Upper lobe of left lung (tissue), 4 donors: ENCODE data around the gene BEGAIN.

Experiments
- EP300 ChIP-seq, 4 donors: sonication (generic); formaldehyde crosslinking; IDR thresholded peaks; one replicate each; pipeline ENCODE4 v1.5.1; 2017; ENCODE audit warnings: antibody characterized with exemption in 4 of 4, control low read depth in 2 of 4
- POLR2A ChIP-seq, 4 donors: fragments of 450-650 bp; IDR thresholded peaks; one replicate each; pipeline ENCODE4 v1.5.1; 2016 to 2017; ENCODE audit warnings: antibody characterized with exemption in 4 of 4, mild to moderate bottlenecking in 2 of 4
- POLR2AphosphoS5 ChIP-seq, 2 donors: sonication (generic); formaldehyde crosslinking; IDR thresholded peaks; one replicate each; pipeline ENCODE4 v1.5.1; 2017; ENCODE audit warnings: antibody characterized with exemption in 2 of 2
- TF ChIP-seq, protein P1 (sequence below), 6 experiments: fragments of 450-650 bp in 4 of 6; fragments of 200-600 bp in 2 of 6; sonication (generic) in 2 of 6; IDR thresholded peaks; one replicate each; pipeline ENCODE4 v1.5.1; 2016 to 2019; ENCODE audit warnings: antibody characterized with exemption in 6 of 6

DNA sequence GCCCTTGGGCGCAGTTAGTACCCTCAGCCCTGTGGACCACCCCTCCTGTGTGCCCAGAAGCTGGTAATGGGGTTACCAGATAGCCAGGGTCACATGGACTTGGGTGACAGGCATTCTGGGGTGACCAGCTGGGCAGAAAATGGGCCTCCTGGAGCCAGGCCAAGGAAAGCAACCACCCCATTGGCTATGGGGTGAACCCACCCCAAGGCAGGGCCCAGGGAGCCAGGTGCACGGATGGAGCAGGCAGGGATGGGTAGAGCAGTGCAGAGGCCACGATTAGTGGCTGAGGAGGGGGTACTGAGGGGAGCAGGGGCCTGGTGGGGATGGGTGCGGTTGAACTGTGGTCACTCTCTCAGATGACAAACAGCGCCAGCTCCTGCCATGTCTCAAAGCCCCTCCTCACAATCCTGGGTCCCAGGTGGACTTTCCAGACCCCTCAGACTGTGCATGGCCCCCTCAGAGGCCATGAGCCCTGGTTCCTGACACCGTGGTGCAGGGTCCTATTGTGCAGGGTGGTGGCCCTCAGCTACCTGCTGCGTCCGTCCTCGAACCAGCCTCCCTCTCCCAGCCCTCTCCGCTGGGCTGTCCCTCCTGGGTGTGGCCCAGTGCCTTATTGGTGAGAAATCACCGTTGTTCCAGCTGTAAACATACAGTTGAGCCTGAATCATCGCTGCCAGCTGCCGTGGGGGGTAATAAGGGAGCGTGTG is 23.4 kb upstream of the BEGAIN start:
- TF ChIP-seq, protein P1, sequence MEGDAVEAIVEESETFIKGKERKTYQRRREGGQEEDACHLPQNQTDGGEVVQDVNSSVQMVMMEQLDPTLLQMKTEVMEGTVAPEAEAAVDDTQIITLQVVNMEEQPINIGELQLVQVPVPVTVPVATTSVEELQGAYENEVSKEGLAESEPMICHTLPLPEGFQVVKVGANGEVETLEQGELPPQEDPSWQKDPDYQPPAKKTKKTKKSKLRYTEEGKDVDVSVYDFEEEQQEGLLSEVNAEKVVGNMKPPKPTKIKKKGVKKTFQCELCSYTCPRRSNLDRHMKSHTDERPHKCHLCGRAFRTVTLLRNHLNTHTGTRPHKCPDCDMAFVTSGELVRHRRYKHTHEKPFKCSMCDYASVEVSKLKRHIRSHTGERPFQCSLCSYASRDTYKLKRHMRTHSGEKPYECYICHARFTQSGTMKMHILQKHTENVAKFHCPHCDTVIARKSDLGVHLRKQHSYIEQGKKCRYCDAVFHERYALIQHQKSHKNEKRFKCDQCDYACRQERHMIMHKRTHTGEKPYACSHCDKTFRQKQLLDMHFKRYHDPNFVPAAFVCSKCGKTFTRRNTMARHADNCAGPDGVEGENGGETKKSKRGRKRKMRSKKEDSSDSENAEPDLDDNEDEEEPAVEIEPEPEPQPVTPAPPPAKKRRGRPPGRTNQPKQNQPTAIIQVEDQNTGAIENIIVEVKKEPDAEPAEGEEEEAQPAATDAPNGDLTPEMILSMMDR (IDR thresholded peaks at IDR 0.05) = no peak
- TF ChIP-seq POLR2AphosphoS5 (IDR thresholded peaks at IDR 0.05) = no peak
- no peak for TF ChIP-seq POLR2A (IDR thresholded peaks at IDR 0.05)
- no peak for TF ChIP-seq EP300 (IDR thresholded peaks at IDR 0.05)
